Sigmoid colon (tissue), 4 donors: ENCODE results near the gene RPS4Y2.

Source experiments
- POLR2AphosphoS5 ChIP-seq, 4 donors: sonication (generic); formaldehyde crosslinking; IDR thresholded peaks; one replicate each; pipeline ENCODE4 v1.6.1; 2017; ENCODE audit warnings: antibody characterized with exemption in 4 of 4
- TF ChIP-seq, protein P1 (sequence below), 4 experiments: fragments of 450-650 bp in 3 of 4; fragments of 200-600 bp in 1 of 4; IDR thresholded peaks; one replicate each; pipeline ENCODE4 v1.5.1; 2016 to 2019; ENCODE audit warnings: antibody characterized with exemption in 4 of 4, mild to moderate bottlenecking in 3 of 4, moderate library complexity in 2 of 4

DNA sequence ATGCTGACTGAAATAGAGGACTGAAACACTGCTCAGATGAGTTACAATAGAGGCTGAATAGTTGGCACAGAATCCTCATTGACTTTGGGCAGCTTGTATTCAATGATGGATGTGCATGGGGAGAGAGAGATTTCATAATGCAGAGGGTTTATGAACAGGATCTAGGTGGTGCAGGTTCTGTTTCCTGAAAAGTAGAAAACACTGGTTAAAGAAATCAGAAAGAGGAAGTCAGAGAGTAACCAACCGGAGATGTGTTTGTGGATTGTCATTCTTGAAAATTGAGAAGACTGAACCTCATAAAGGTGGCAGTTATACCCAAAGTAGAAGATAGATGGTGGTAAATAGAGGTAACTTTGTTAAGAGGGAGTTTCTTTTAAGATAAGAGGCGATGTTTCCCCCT lies 8.0 kb downstream of the RPS4Y2 start:
- no peak for TF ChIP-seq POLR2AphosphoS5 (IDR thresholded peaks at IDR 0.05)
- TF ChIP-seq, protein P1, sequence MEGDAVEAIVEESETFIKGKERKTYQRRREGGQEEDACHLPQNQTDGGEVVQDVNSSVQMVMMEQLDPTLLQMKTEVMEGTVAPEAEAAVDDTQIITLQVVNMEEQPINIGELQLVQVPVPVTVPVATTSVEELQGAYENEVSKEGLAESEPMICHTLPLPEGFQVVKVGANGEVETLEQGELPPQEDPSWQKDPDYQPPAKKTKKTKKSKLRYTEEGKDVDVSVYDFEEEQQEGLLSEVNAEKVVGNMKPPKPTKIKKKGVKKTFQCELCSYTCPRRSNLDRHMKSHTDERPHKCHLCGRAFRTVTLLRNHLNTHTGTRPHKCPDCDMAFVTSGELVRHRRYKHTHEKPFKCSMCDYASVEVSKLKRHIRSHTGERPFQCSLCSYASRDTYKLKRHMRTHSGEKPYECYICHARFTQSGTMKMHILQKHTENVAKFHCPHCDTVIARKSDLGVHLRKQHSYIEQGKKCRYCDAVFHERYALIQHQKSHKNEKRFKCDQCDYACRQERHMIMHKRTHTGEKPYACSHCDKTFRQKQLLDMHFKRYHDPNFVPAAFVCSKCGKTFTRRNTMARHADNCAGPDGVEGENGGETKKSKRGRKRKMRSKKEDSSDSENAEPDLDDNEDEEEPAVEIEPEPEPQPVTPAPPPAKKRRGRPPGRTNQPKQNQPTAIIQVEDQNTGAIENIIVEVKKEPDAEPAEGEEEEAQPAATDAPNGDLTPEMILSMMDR (IDR thresholded peaks at IDR 0.05), result no peak
